Endothelial cell of umbilical vein (primary cell): ENCODE data around the gene QRFP. TPM values are rescaled to one million over a fixed set of nuclear protein-coding genes. Genes with fewer than 3 reads are reported as not detected.

Experiments used
- BruUV-seq: library from RNA; stranded (reverse); fragments of 400-500 nt; replicated peaks from 2 replicates; lab custom pipeline; 2021; lab: Mats Ljungman, UMichigan
- CTCF ChIA-PET: fragments of 300-600, 350-600 bp; sonication (Branson Sonifier 250); formaldehyde crosslinking; loops from one replicate; lab custom pipeline; 2021; ENCODE audit warnings: antibody characterized with exemption, inconsistent platforms; lab: Charles Lee
- POLR2A ChIA-PET: fragments of 300-600, 350-600 bp; sonication (Branson Sonifier 250); formaldehyde crosslinking; loops from one replicate; lab custom pipeline; 2021; ENCODE audit warnings: antibody characterized with exemption, inconsistent platforms; lab: Charles Lee
- DNase-seq: peaks from one replicate; pipeline ENCODE4 v3.0.0-alpha.2; 2011; ENCODE audit warnings: low read depth, low spot score
- FAIRE-seq: peaks from 2 replicates; lab custom pipeline; 2011; peaks lifted over from hg19 to GRCh38; lab: Jason Lieb, UNC
- H2AFZ ChIP-seq: 2 replicates; pipeline ENCODE4 v1.6.0; 2012; ENCODE audit warnings: low read depth, low read length, control low read depth, inconsistent platforms
- H3K27ac ChIP-seq: 2 replicates; pipeline ENCODE4 v1.5.1; 2011; ENCODE audit warnings: low read depth, mild to moderate bottlenecking, control low read depth, low read length, moderate library complexity; ENCODE audit not compliant: insufficient read depth
- H3K27me3 ChIP-seq, 2 experiments: 2 replicates each; pipeline versions ENCODE4 v1.6.0 to v1.6.1; 2011; ENCODE audit warnings: low read length in 2 of 2, mixed read lengths in 1 of 2; ENCODE audit not compliant: control insufficient read depth in 2 of 2, insufficient read depth in 2 of 2
- H3K36me3 ChIP-seq, 2 experiments: 2 replicates in 1 of 2; 3 replicates in 1 of 2; pipeline ENCODE4 v1.5.1; 2011; ENCODE audit warnings: low read length in 2 of 2, mild to moderate bottlenecking in 1 of 2, moderate library complexity in 1 of 2; ENCODE audit not compliant: control insufficient read depth in 2 of 2, insufficient read depth in 2 of 2; ENCODE audit errors: extremely low read depth in 1 of 2
- H3K4me1 ChIP-seq: 3 replicates; pipeline ENCODE4 v1.5.1; 2011; ENCODE audit warnings: mild to moderate bottlenecking, low read length; ENCODE audit not compliant: control insufficient read depth, insufficient read depth; ENCODE audit errors: extremely low read depth
- H3K4me2 ChIP-seq: 2 replicates; pipeline ENCODE4 v1.6.1; 2011; ENCODE audit warnings: low read length, control low read depth, mixed read lengths; ENCODE audit not compliant: insufficient read depth
- H3K4me3 ChIP-seq, 3 experiments: fragments of 200-600 bp in 1 of 3; sonication (generic), shearing (Covaris generic) in 1 of 3; replicated peaks in 1 of 3; 2 replicates each; pipeline ENCODE4 v1.5.1; 2011 to 2016; ENCODE audit warnings: control low read depth in 3 of 3, low read length in 3 of 3, mild to moderate bottlenecking in 2 of 3, inconsistent platforms in 1 of 3, low read depth in 1 of 3, moderate library complexity in 1 of 3; ENCODE audit not compliant: insufficient read depth in 1 of 3
- H3K79me2 ChIP-seq: 2 replicates; pipeline ENCODE4 v1.6.0; 2012; ENCODE audit warnings: low read length, inconsistent platforms; ENCODE audit not compliant: control insufficient read depth, insufficient read depth
- H3K9ac ChIP-seq: replicated peaks from 2 replicates; pipeline ENCODE3; 2011; ENCODE audit warnings: low read length, control low read depth; ENCODE audit not compliant: insufficient read depth; ENCODE audit errors: extremely low read depth
- H3K9me1 ChIP-seq: replicated peaks from 3 replicates; pipeline ENCODE4 v1.6.0; 2011; ENCODE audit warnings: mild to moderate bottlenecking, low read length; ENCODE audit not compliant: control insufficient read depth, insufficient read depth; ENCODE audit errors: extremely low read depth
- H3K9me3 ChIP-seq: replicated peaks from 2 replicates; pipeline ENCODE4 v1.5.1; 2012; ENCODE audit warnings: low read length, inconsistent platforms; ENCODE audit not compliant: control insufficient read depth, insufficient read depth
- H4K20me1 ChIP-seq: replicated peaks from 2 replicates; pipeline ENCODE3; 2011; ENCODE audit warnings: mild to moderate bottlenecking, low read length; ENCODE audit not compliant: control insufficient read depth, insufficient read depth; ENCODE audit errors: extremely low read depth
- CTCF ChIP-seq, 2 donors: IDR thresholded peaks; 1 replicate in 1 of 2; 2 replicates in 1 of 2; pipeline ENCODE4 v1.5.1; 2011; ENCODE audit warnings: low read length in 2 of 2, mild to moderate bottlenecking in 2 of 2, moderate library complexity in 2 of 2, control low read depth in 1 of 2, inconsistent platforms in 1 of 2, low read depth in 1 of 2; ENCODE audit not compliant: insufficient read depth in 1 of 2; ENCODE audit errors: extremely low read depth in 1 of 2
- EZH2 ChIP-seq: IDR thresholded peaks from 2 replicates; pipeline ENCODE4 v1.6.1; 2012; ENCODE audit warnings: borderline replicate concordance, low read depth, mild to moderate bottlenecking, moderate library complexity, low read length, inconsistent platforms; ENCODE audit not compliant: severe bottlenecking
- FOS ChIP-seq: IDR thresholded peaks from 2 replicates; pipeline ENCODE4 v1.6.1; 2011; ENCODE audit warnings: mild to moderate bottlenecking, low read length, moderate library complexity, borderline replicate concordance; ENCODE audit not compliant: insufficient read depth
- GATA2 ChIP-seq: IDR thresholded peaks from 2 replicates; pipeline ENCODE4 v1.7.0; 2011; ENCODE audit warnings: low read depth, mild to moderate bottlenecking, moderate library complexity, mixed read lengths, low read length; ENCODE audit not compliant: insufficient read length, insufficient read depth
- JUN ChIP-seq: IDR thresholded peaks from 2 replicates; pipeline ENCODE4 v1.6.1; 2011; ENCODE audit warnings: borderline replicate concordance, low read depth; ENCODE audit not compliant: insufficient read length, insufficient read depth
- MYC ChIP-seq: IDR thresholded peaks from one replicate; pipeline ENCODE4 v1.6.1; 2011; ENCODE audit warnings: mild to moderate bottlenecking, low read depth, low read length
- POLR2A ChIP-seq: IDR thresholded peaks from 2 replicates; pipeline ENCODE4 v1.6.1; 2012; ENCODE audit warnings: low read depth, mild to moderate bottlenecking, control low read depth, low read length
- POLR2AphosphoS5 ChIP-seq: IDR thresholded peaks from 2 replicates; pipeline ENCODE4 v1.6.1; 2012; ENCODE audit warnings: low read depth, mild to moderate bottlenecking, control low read depth, low read length, moderate library complexity; ENCODE audit not compliant: insufficient read depth
- dilution Hi-C: fragments of 300-500 bp; cut with MboI; formaldehyde crosslinking; loops from one replicate; pipeline ENCODE4 v1.15.0; 2019; ENCODE audit warnings: low sequenced_read_pairs; ENCODE audit not compliant: extremely low pct_ligation_motif_present
- intact Hi-C: fragments of 100-400 bp; cut with micrococcal nuclease; formaldehyde crosslinking; loops from one replicate; pipeline ENCODE4 v1.10.0; 2022
- polyA plus RNA-seq, 4 experiments: library from polyadenylated mRNA; depleted of rRNA in 3 of 4; stranded (reverse) in 3 of 4; unstranded in 1 of 4; fragments of >200 nt; gene quantifications; 2 replicates each; pipeline versions ENCODE4 v1.2.1 to v1.2.3, GENCODE V29; 2011 to 2012; ENCODE audit warnings: missing spikeins in 1 of 4
- total RNA-seq: library from RNA; stranded (reverse); gene quantifications from 2 replicates; pipeline ENCODE4 v1.2.3, GENCODE V29; 2021
- TF ChIP-seq, protein P1 (sequence below): IDR thresholded peaks from 2 replicates; pipeline ENCODE4 v1.6.1; 2011; ENCODE audit not compliant: insufficient read depth, insufficient read length

QRFP gene
- total and polyA plus RNA-seq, 2 donors (not counting 3 experiments of a cell fraction or from before 2014, with no cell fraction given): not detected

DNA sequence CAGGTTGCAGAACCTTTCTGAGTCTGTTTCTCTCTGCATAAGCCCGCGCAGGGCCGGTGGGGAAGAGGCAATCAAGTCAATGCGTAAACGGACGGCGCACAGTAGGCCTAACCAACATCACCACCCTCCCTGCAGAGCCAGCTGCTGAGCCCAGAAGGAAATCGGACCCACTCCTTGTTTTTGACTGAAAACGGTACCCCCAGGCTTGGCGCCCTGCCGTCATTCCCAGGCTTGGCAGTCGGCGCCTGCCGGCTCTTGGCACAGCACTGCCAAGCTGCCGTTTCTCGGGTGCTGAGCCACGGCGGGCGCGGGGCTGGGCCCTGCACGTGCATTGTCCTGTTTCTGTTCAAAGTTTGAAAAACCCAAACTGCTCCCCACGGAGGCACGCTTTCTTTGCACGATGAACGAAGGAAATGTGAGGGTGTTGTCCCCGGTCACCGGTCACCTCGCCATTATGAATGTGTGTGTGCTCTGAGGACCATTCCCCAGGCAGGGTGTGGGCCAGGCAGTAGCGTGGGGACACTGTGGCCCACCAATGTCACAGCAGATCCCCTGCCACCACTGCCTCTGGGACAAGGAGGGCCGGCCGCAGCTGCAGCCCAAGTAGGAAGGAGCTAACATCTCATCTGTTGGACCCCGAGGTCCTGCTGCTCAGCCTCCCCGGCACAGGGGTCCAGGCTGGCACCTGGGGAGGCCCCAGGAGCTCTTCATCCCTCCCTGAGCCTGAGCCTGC is 22.4 kb upstream of the QRFP start:
- TF ChIP-seq POLR2AphosphoS5 (no peak), POLR2A (no peak), MYC (no peak), CTCF (IDR thresholded peaks at IDR 0.05; ENCODE audit: extremely low read depth in 1 of 2, insufficient read depth in 1 of 2, low read depth in 1 of 2, low read length in 2 of 2) (no peak), JUN (no peak), EZH2 (no peak), GATA2 (no peak), FOS (no peak)
- TF ChIP-seq, protein P1, sequence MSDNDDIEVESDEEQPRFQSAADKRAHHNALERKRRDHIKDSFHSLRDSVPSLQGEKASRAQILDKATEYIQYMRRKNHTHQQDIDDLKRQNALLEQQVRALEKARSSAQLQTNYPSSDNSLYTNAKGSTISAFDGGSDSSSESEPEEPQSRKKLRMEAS: no peak
- Histone ChIP-seq H3K27me3 (peaks cover 0 to 7% of the 10 kb centered on the region in 2 experiments), H3K9me1 (no peaks in the 10 kb centered on the region), H3K4me2 (no peak overlapping the region), H3K27ac (no peak overlapping the region), H3K36me3 (no peaks in the 10 kb centered on the region), H3K4me1 (no peaks in the 10 kb centered on the region), H2AFZ (no peak overlapping the region), H4K20me1 (no peaks in the 10 kb centered on the region), H3K79me2 (no peaks in the 10 kb centered on the region), H3K9me3 (no peaks in the 10 kb centered on the region), H3K9ac (no peak overlapping the region), H3K4me3 (no peak overlapping the region)
- FAIRE-seq: no peak
- dilution Hi-C loops: no loop called here
- BruUV-seq: no TSS peak
- ChIA-PET CTCF (interaction anchor here (0.8 kb wide), 1 partner anchor 80 kb away, joined by 3 read pairs; no protein-coding TSS in a partner anchor), POLR2A (no interaction called here)
- intact Hi-C loops: no loop called here
- no peak for DNase-seq
